ENCODE data around the gene EEF1AKMT3. TPM values are rescaled to one million over a fixed set of nuclear protein-coding genes. Genes with fewer than 3 reads are reported as not detected.

EEF1AKMT3 gene
- total and polyA plus RNA-seq, 9 of the 15 experiments (the other 6 are each of a cell fraction or from before 2014, with no cell fraction given): 4.1 to 17.2 (median 7.9) TPM

DNA sequence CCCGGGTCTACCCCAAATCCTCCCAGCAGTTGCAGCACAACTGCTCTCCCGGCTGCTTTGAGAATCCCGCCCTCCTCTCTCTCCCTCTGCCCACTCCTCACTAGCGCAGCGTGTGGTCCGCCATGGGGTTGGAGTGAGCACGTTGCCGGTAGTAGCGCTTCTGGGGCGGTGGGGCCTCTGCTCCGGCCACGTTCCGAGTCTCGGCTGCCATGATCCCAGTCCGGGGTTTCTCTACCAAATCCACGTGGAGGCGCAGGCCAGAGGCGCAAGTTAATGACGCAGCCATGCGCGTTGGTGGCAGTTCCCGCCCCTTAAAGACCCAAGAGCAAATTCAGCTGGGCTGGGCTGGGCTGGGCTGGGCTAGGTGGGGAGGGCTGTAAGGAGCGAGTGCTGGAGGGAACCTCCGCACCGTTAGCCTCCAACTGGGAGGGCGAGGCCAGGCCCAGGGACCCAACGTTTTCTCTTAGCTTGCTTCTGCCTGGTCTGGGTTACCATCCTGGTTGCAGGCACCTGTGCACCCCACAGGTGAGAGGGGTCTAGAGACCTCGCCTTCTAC lies 463 bp upstream of the EEF1AKMT3 start, which contains the start of gene METTL1 (continued):
- TF ChIP-seq, protein P1, sequence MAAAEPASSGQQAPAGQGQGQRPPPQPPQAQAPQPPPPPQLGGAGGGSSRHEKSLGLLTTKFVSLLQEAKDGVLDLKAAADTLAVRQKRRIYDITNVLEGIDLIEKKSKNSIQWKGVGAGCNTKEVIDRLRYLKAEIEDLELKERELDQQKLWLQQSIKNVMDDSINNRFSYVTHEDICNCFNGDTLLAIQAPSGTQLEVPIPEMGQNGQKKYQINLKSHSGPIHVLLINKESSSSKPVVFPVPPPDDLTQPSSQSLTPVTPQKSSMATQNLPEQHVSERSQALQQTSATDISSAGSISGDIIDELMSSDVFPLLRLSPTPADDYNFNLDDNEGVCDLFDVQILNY (CRISPR knock-in tag; IDR thresholded peaks at IDR 0.05): peak; percentile 74; the same call in 1 of the 2 replicates
- TF ChIP-seq SOX6 (IDR thresholded peaks at IDR 0.05) (peak; percentile 41; the same call in 1 of the 2 replicates), GTF2F1 (IDR thresholded peaks at IDR 0.05; ENCODE audit: low read depth, low read length) (peak; percentile 66), STAT6 (CRISPR knock-in tag; IDR thresholded peaks at IDR 0.05) (0 out of 2 replicates have a peak, but pooled peaks have one; percentile 30), CTCFL (IDR thresholded peaks at IDR 0.05; ENCODE audit: borderline replicate concordance, insufficient read depth, low read depth, low read length, poor library complexity, severe bottlenecking) (peak; percentile 25), CHD1 (IDR thresholded peaks at IDR 0.05; ENCODE audit: low read length) (peak; percentile 55), SAFB2 (IDR thresholded peaks at IDR 0.05; ENCODE audit: borderline replicate concordance, low read depth, low read length, severe bottlenecking) (no peak), PRPF4 (IDR thresholded peaks at IDR 0.05; ENCODE audit: insufficient read depth, low read depth, low read length, poor library complexity, severe bottlenecking) (no peak), ZNF780A (CRISPR knock-in tag; IDR thresholded peaks at IDR 0.05) (no peak), EP400 (IDR thresholded peaks at IDR 0.05) (peak; percentile 100), NEUROD1 (IDR thresholded peaks at IDR 0.05; ENCODE audit: borderline replicate concordance, low read depth, low read length, partially characterized antibody) (peak; percentile 95), DDX20 (tag; IDR thresholded peaks at IDR 0.05; ENCODE audit: low read depth) (no peak)
- TF ChIP-seq, protein P2, sequence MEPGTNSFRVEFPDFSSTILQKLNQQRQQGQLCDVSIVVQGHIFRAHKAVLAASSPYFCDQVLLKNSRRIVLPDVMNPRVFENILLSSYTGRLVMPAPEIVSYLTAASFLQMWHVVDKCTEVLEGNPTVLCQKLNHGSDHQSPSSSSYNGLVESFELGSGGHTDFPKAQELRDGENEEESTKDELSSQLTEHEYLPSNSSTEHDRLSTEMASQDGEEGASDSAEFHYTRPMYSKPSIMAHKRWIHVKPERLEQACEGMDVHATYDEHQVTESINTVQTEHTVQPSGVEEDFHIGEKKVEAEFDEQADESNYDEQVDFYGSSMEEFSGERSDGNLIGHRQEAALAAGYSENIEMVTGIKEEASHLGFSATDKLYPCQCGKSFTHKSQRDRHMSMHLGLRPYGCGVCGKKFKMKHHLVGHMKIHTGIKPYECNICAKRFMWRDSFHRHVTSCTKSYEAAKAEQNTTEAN (CRISPR knock-in tag; IDR thresholded peaks at IDR 0.05): no peak
- TF ChIP-seq, protein P3, sequence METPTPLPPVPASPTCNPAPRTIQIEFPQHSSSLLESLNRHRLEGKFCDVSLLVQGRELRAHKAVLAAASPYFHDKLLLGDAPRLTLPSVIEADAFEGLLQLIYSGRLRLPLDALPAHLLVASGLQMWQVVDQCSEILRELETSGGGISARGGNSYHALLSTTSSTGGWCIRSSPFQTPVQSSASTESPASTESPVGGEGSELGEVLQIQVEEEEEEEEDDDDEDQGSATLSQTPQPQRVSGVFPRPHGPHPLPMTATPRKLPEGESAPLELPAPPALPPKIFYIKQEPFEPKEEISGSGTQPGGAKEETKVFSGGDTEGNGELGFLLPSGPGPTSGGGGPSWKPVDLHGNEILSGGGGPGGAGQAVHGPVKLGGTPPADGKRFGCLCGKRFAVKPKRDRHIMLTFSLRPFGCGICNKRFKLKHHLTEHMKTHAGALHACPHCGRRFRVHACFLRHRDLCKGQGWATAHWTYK (CRISPR knock-in tag; IDR thresholded peaks at IDR 0.05): peak; percentile 20; the same call in 1 of the 2 replicates
- TF ChIP-seq, protein P4, sequence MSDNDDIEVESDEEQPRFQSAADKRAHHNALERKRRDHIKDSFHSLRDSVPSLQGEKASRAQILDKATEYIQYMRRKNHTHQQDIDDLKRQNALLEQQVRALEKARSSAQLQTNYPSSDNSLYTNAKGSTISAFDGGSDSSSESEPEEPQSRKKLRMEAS (CRISPR knock-in tag; IDR thresholded peaks at IDR 0.05): peak; percentile 100
- TF ChIP-seq, protein P5, sequence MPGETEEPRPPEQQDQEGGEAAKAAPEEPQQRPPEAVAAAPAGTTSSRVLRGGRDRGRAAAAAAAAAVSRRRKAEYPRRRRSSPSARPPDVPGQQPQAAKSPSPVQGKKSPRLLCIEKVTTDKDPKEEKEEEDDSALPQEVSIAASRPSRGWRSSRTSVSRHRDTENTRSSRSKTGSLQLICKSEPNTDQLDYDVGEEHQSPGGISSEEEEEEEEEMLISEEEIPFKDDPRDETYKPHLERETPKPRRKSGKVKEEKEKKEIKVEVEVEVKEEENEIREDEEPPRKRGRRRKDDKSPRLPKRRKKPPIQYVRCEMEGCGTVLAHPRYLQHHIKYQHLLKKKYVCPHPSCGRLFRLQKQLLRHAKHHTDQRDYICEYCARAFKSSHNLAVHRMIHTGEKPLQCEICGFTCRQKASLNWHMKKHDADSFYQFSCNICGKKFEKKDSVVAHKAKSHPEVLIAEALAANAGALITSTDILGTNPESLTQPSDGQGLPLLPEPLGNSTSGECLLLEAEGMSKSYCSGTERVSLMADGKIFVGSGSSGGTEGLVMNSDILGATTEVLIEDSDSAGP (CRISPR knock-in tag; IDR thresholded peaks at IDR 0.05): peak; percentile 97

All from K562 (cell line).